Mucosa of rectum (tissue), 2 donors: ENCODE measurements around the gene GNG10.

Experiments
- H3K27ac ChIP-seq, 2 donors: one replicate each; pipeline ENCODE4 v1.7.0; 2013; ENCODE audit warnings: inconsistent platforms in 2 of 2, low read depth in 2 of 2, low read length in 2 of 2
- H3K27me3 ChIP-seq, 2 donors: one replicate each; pipeline ENCODE4 v1.7.0; 2013; ENCODE audit warnings: low read length in 2 of 2; ENCODE audit not compliant: control insufficient read depth in 2 of 2, insufficient read depth in 2 of 2
- H3K36me3 ChIP-seq, 2 donors: one replicate each; pipeline ENCODE4 v1.7.0; 2013; ENCODE audit warnings: low read length in 2 of 2; ENCODE audit not compliant: control insufficient read depth in 2 of 2, insufficient read depth in 2 of 2
- H3K4me1 ChIP-seq, 2 donors: one replicate each; pipeline ENCODE4 v1.7.0; 2013; ENCODE audit warnings: low read length in 2 of 2, mild to moderate bottlenecking in 1 of 2; ENCODE audit not compliant: control insufficient read depth in 2 of 2, insufficient read depth in 2 of 2
- H3K4me3 ChIP-seq, 2 donors: one replicate each; pipeline ENCODE4 v1.7.0; 2013; ENCODE audit warnings: low read length in 2 of 2
- H3K9ac ChIP-seq, 2 donors: one replicate each; pipeline ENCODE4 v1.7.0; 2013; ENCODE audit warnings: low read length in 2 of 2, low read depth in 1 of 2, mild to moderate bottlenecking in 1 of 2
- H3K9me3 ChIP-seq, 2 donors: one replicate each; pipeline ENCODE4 v1.7.0; 2013; ENCODE audit warnings: low read length in 2 of 2; ENCODE audit not compliant: control insufficient read depth in 2 of 2
- donor health status: healthy.
- donor health status: Normal muscosa, but diverticular disease.

Gene GNG10

DNA sequence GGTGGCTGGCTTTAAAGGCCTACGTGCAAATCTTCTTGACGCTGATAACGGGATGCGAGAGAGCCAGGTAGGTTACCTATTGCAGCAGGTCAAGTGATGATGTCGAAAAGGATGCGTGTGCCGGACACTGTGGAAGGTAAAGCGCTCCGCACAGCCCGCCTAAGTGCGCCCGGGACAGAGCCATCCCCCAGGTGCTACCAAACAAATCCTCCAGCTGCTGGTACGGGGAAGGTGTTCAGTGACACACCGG is 30.5 kb upstream of the GNG10 start:
- peak overlapping the region; percentile 85 to 92 for H3K4me3 ChIP-seq
- H3K27ac ChIP-seq, result peak overlapping the region; percentile 53 to 86
- H3K36me3 ChIP-seq, result no peaks in the 10 kb centered on the region
- H3K4me1 ChIP-seq, result peaks cover 20 to 21% of the 10 kb centered on the region in 2 donors
- peak overlapping the region; percentile 44 to 63 for H3K9ac ChIP-seq
- no peaks in the 10 kb centered on the region for H3K27me3 ChIP-seq
- no peaks in the 10 kb centered on the region for H3K9me3 ChIP-seq

DNA sequence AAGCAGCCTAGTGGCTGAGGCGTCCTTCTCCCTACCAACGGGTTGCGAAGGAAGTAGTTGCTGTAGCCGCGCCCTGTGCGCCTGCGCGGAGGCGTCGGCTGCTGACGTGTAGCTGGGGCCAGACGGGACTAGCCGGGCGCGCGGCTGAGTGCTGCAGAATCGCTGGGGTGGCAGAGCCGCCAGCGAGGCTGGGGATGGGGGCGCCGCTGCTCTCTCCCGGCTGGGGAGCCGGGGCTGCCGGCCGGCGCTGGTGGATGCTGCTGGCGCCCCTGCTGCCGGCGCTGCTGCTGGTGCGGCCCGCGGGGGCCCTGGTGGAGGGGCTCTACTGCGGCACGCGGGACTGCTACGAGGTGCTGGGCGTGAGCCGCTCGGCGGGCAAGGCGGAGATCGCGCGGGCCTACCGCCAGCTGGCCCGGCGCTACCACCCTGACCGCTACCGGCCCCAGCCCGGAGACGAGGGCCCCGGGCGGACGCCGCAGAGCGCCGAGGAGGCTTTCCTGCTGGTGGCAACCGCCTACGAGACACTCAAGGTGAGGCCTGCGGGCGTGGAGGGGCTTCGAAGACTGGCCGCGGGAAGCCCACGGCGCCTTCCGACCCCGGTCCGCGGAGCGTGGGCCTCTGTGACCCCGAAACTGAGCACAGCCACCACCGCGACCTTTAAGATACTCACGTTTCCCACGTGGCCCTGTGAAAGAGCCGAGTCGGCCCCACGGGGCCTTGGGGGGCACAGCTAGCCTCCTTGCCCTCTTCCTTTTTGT is 30.0 kb upstream of the GNG10 start, which contains the start of gene DNAJC25:
Gene DNAJC25, plus strand, starts transcription at position 121 of the 758 bp plus-strand sequence. Its CDS starts 74 bp downstream, at position 195.
- H3K36me3 ChIP-seq, result no peaks in the 10 kb centered on the region
- H3K4me1 ChIP-seq, result peaks cover 21 to 22% of the 10 kb centered on the region in 2 donors
- peak within 1 kb of the TSS; percentile 82 to 90 for H3K9ac ChIP-seq
- no peaks in the 10 kb centered on the region for H3K9me3 ChIP-seq
- H3K27me3 ChIP-seq, result no peaks in the 10 kb centered on the region
- H3K4me3 ChIP-seq, result peak within 1 kb of the TSS; percentile 85 to 92
- peak within 1 kb of the TSS; percentile 86 to 90 for H3K27ac ChIP-seq

DNA sequence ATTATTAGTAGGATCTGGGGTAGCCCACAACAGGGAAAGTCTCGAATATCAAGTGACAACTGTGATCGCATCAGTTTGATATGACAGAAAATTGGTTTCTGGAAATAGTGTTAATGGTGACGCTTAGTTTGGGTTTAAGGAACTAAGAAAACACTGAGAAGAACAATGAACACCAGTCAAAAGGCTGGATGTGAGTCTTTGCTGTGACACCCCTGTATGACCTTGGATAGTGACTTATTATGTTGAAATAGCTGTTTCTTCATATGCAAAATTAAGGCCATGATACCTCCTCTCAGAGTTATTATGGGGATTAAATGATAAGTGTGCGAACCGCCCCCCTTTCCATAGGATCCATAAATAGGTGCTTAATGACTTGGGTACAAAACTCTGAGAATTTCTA is 29.3 kb upstream of the GNG10 start:
- peak overlapping the region; percentile 85 to 92 for H3K4me3 ChIP-seq
- H3K27me3 ChIP-seq, result no peaks in the 10 kb centered on the region
- no peaks in the 10 kb centered on the region for H3K9me3 ChIP-seq
- peaks cover 21 to 22% of the 10 kb centered on the region in 2 donors for H3K4me1 ChIP-seq
- no peaks in the 10 kb centered on the region for H3K36me3 ChIP-seq
- peak overlapping the region; percentile 86 to 90 for H3K27ac ChIP-seq
- H3K9ac ChIP-seq, result peak overlapping the region; percentile 82 to 90

DNA sequence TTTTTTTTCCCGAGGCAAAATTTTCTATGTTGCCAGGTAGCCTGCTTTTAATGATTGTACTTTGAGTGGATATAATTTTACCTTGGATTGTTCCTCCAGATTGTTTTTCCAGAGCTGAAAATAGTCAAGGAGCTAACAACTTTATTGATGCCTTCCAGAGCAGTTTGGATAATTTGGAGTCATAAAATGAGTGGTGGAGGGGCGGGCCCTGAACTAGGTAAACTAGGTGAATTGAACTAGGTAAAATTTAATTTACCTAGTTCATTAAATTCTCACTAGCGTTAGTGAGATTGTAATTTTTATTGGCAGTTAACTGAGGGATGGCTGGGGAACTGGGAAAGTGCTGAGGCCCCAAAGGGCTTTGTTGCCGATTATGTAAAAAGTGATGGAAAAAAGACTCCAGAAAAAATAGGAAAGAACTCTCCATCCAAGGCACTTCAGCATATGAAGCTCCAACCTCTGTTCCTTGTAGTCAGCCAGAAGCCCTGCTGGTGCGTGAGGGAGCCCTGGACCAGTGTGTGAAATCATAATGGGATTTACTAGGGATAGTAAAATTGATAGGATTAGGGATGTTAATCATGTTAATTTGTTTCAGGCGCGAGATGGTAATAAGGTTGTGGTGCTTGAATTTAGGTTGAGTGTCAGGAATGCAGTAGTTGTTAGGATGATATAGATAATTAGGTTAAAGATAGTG is 28.6 kb upstream of the GNG10 start:
- Histone ChIP-seq H3K27ac (peak overlapping the region in 1 of 2 donors; percentile 90), H3K9ac (peak overlapping the region in 1 of 2 donors; percentile 5), H3K4me1 (peaks cover 20 to 21% of the 10 kb centered on the region in 2 donors), H3K9me3 (no peaks in the 10 kb centered on the region), H3K27me3 (no peaks in the 10 kb centered on the region), H3K4me3 (peak overlapping the region; percentile 85 to 92), H3K36me3 (no peaks in the 10 kb centered on the region)

DNA sequence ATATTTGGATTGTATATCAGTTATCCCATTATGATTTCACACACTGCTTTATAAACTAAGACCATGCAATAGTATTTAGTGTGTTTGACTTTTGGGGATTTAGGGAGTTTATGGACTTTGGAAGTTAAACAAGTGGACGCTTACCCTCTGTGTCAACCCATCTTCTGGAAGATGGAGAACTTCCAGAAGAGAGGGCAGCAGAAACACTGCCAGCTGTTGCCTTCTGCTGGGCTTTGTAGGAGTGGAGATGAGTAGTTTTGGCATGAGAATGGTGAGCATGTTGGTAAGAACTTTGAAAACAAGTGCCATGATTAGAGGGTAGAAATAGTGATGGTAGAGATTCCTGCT is 28.0 kb upstream of the GNG10 start:
- Histone ChIP-seq H3K4me1 (peaks cover 20 to 21% of the 10 kb centered on the region in 2 donors), H3K4me3 (no peak overlapping the region), H3K27ac (no peak overlapping the region), H3K9ac (no peak overlapping the region), H3K27me3 (no peaks in the 10 kb centered on the region), H3K9me3 (no peaks in the 10 kb centered on the region), H3K36me3 (no peaks in the 10 kb centered on the region)

DNA sequence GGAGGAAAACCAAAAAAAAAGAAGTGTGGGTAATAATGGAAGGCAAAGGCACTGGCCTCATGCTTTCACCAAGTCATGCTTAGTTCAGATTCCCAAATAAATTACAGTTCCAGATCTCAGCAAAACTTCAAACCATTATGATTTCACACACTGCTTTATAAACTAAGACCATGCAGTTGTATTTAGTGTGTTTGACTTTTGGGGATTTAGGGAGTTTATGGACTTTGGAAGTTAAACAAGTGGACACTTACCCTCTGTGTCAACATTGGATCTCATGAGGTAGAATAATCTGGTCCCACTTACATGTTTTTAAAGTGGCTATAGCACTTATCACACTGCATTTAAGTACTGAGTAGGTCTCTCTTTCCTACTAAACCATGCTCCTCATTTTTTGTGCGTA is 26.5 kb upstream of the GNG10 start:
- Histone ChIP-seq H3K9ac (no peak overlapping the region), H3K4me3 (no peak overlapping the region), H3K9me3 (no peaks in the 10 kb centered on the region), H3K36me3 (no peaks in the 10 kb centered on the region), H3K4me1 (peaks cover 20 to 21% of the 10 kb centered on the region in 2 donors), H3K27ac (no peak overlapping the region), H3K27me3 (no peaks in the 10 kb centered on the region)

DNA sequence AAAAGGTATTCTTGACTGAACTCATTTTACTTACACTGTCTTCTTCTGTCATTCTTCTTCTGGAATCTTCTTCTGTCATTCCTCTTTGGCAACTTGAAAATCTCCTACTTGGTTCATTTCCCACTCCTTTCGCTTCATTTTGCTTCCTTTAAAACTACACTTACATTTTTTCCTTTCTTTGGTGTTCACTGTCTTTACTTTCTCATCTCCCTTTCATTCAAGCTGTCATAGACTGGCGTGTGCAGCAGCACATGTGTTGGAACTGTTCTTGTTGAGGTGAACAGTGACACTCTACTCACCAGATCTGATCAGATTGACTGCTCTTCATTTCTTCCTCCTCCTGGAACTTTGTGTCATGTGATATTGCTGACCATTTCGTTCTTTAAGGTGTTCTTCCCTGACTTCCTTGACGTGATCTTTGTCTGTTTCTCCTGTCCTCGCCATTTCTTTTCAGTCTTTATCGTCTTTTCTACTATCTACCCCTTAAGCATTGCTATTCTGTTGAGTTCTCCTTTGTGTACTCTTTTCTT is 23.9 kb upstream of the GNG10 start:
- Histone ChIP-seq H3K27ac (no peak overlapping the region), H3K4me1 (peaks cover 9 to 10% of the 10 kb centered on the region in 2 donors), H3K36me3 (no peaks in the 10 kb centered on the region), H3K9ac (no peak overlapping the region), H3K9me3 (no peaks in the 10 kb centered on the region), H3K4me3 (no peak overlapping the region), H3K27me3 (no peaks in the 10 kb centered on the region)

DNA sequence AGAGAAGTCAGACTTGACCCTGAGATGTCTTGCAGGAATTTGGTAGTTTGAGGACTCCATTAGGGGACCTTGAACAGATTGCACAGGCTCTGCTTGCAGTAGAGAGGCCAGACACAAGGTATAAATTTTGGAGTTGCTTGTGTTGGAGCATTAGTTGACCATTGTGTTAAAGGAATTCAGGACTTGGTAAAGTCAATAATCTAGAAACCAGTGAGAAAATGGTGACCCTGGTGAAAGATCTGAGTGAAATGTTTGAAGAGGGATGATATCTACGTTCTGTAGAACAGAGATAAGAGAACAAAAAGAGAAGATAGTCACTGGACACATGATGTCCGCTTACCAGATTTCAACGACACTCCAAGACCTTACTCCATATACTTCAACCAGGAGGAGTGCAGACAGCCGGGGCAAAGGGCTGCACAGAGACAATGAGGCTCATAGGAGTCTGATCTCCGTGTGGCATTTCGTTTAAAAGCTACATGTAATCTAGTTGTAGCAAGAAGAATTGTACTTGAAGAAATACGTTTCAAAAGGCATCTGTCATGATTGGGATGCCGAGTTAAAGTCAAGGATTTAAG is 17.1 kb upstream of the GNG10 start:
- Histone ChIP-seq H3K27me3 (no peaks in the 10 kb centered on the region), H3K4me1 (no peaks in the 10 kb centered on the region), H3K36me3 (peaks cover 12 to 17% of the 10 kb centered on the region in 2 donors), H3K9ac (no peak overlapping the region), H3K9me3 (no peaks in the 10 kb centered on the region), H3K4me3 (no peak overlapping the region), H3K27ac (no peak overlapping the region)

DNA sequence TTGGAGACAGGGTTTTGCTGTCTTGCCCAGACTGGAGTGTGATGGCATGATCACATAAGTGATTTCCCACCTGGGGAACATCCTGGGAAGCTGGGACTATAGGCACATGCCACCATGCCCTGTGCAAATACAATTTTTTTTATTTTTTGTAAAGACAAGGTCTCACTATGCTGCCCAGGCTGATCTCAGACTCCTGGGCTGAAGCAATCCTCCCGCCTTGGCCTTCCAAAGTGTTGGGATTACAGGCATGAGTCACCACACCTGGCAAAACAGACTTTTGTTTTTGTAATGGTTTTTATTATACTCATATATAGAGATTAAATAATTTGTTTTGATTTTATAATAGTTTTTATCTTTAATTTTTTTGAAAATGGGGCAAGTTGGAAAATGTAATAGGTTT is 15.6 kb upstream of the GNG10 start:
- no peaks in the 10 kb centered on the region for H3K4me1 ChIP-seq
- peaks cover 18 to 26% of the 10 kb centered on the region in 2 donors for H3K36me3 ChIP-seq
- no peak overlapping the region for H3K4me3 ChIP-seq
- H3K27me3 ChIP-seq, result no peaks in the 10 kb centered on the region
- no peak overlapping the region for H3K27ac ChIP-seq
- H3K9me3 ChIP-seq, result no peaks in the 10 kb centered on the region
- H3K9ac ChIP-seq, result no peak overlapping the region

DNA sequence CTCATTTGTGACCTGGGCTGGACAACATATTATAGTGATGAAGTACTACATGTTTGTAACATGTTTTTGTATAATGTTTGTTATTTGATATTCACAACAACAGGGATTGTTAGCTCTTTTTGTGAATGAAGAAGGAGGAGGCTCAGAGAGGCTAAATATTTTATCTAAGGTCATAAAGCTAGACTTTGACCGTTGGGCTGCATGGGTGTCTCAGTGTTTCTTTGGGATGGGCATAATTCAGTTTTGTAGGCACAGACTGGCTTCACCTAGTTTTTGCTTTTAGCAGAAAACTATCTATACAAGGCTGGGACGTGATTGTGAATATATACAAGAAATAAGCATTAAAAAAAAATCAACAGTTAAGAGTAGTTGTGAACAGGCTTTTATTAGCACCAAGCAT is 15.0 kb upstream of the GNG10 start:
- Histone ChIP-seq H3K4me1 (no peaks in the 10 kb centered on the region), H3K9me3 (no peaks in the 10 kb centered on the region), H3K27me3 (no peaks in the 10 kb centered on the region), H3K27ac (no peak overlapping the region), H3K4me3 (no peak overlapping the region), H3K36me3 (peaks cover 18 to 26% of the 10 kb centered on the region in 2 donors), H3K9ac (no peak overlapping the region)
